ENCODE data around the gene EVC2.

- TF ChIP-seq CTCF (IDR thresholded peaks at IDR 0.05) (no peak), POLR2A (IDR thresholded peaks at IDR 0.05) (no peak)
Measured at GRCh38 chr4:5640096-5640495, 68.3 kb downstream of the EVC2 start.
